Endodermal cell (in vitro differentiated cells): ENCODE results near the gene RFC1. TPM values are rescaled to one million over a fixed set of nuclear protein-coding genes. Genes with fewer than 3 reads are reported as not detected.

ENCODE experiments used
- DNase-seq: peaks from one replicate; pipeline ENCODE4 v3.0.0-alpha.2; 2017
- H3K27ac ChIP-seq: 2 replicates; pipeline ENCODE4 v1.5.1; 2013; ENCODE audit warnings: mild to moderate bottlenecking, low read depth, low read length, moderate library complexity
- H3K27me3 ChIP-seq: 2 replicates; pipeline ENCODE4 v1.6.1; 2013; ENCODE audit warnings: mild to moderate bottlenecking, low read length, moderate library complexity; ENCODE audit not compliant: insufficient read depth, control insufficient read depth, poor library complexity, severe bottlenecking
- H3K36me3 ChIP-seq: 2 replicates; pipeline ENCODE4 v1.7.0; 2013; ENCODE audit warnings: mild to moderate bottlenecking, low read length, moderate library complexity; ENCODE audit not compliant: control insufficient read depth, insufficient read depth
- H3K4me1 ChIP-seq: one replicate; pipeline ENCODE4 v1.7.0; 2013; ENCODE audit warnings: low read length; ENCODE audit not compliant: control insufficient read depth, insufficient read depth
- H3K4me3 ChIP-seq: 2 replicates; pipeline ENCODE4 v1.5.1; 2013; ENCODE audit warnings: mild to moderate bottlenecking, low read length, moderate library complexity
- H3K9ac ChIP-seq: 2 replicates; pipeline ENCODE4 v1.6.1; 2013; ENCODE audit warnings: mild to moderate bottlenecking, low read length, moderate library complexity; ENCODE audit not compliant: poor library complexity, severe bottlenecking; ENCODE audit errors: extremely low read depth
- H3K9me3 ChIP-seq: 2 replicates; pipeline ENCODE4 v1.6.1; 2013; ENCODE audit warnings: mild to moderate bottlenecking, low read length, moderate library complexity; ENCODE audit not compliant: control insufficient read depth
- H3K27ac Mint-ChIP-seq: 2 replicates; pipeline ENCODE4 v1.8.0; 2020; ENCODE audit warnings: mixed read lengths
- H3K27me3 Mint-ChIP-seq: 2 replicates; pipeline ENCODE4 v1.8.0; 2021; ENCODE audit warnings: mild to moderate bottlenecking, mixed read lengths; ENCODE audit not compliant: insufficient read depth
- H3K36me3 Mint-ChIP-seq: 2 replicates; pipeline ENCODE4 v1.8.0; 2020; ENCODE audit warnings: low read depth, mixed read lengths
- H3K4me1 Mint-ChIP-seq: 2 replicates; pipeline ENCODE4 v1.8.0; 2020; ENCODE audit warnings: mixed read lengths
- H3K4me3 Mint-ChIP-seq: 2 replicates; pipeline ENCODE4 v1.8.0; 2020; ENCODE audit warnings: mild to moderate bottlenecking, moderate library complexity, mixed read lengths
- H3K9me3 Mint-ChIP-seq: 2 replicates; pipeline ENCODE4 v1.8.0; 2020; ENCODE audit warnings: mild to moderate bottlenecking, mixed read lengths
- CTCF ChIP-seq: fragments of 200-600 bp; sonication (generic); conservative IDR thresholded peaks from 2 replicates; pipeline ENCODE4 v1.5.0; 2021; ENCODE audit warnings: antibody characterized with exemption, mild to moderate bottlenecking
- WGBS, 2 experiments: methylation state at CpG; one replicate each; pipeline versions ENCODE4 v1.1.5 to v1.1.7; 2013; ENCODE audit warnings: missing lambda C conversion rate in 2 of 2, mixed read lengths in 1 of 2; ENCODE audit not compliant: insufficient coverage in 1 of 2, insufficient read length in 1 of 2; 5-methylcytosine and 5-hydroxymethylcytosine counted together
- total RNA-seq, 2 donors: library from RNA; stranded (reverse); fragmentation: NEBNext Ultra II Directional in 1 of 2; extraction: Animal tissue kit (Norgen Biotek cat#: 25700) in 1 of 2; gene quantifications; 2 replicates in 1 of 2; 3 replicates in 1 of 2; pipeline ENCODE4 v1.2.1, GENCODE V29; 2021

Gene RFC1
- total RNA-seq, 2 donors from 2014 or later = 56.4 to 57.0 TPM

GRCh38 chr4:39394706-39395105, 28.5 kb upstream of the RFC1 start:
- no peak overlapping the region for H3K4me3 ChIP-seq
- H3K27me3 Mint-ChIP-seq = no peaks in the 10 kb centered on the region
- no peak overlapping the region for H3K9ac ChIP-seq
- no peak overlapping the region for H3K27ac Mint-ChIP-seq
- 83 to 99% methylated on average over 1 to 3 of the region's 3 CpGs for WGBS, 2 experiments
- no peaks in the 10 kb centered on the region for H3K36me3 ChIP-seq
- H3K4me1 Mint-ChIP-seq = no peaks in the 10 kb centered on the region
- H3K27me3 ChIP-seq = no peaks in the 10 kb centered on the region
- no peaks in the 10 kb centered on the region for H3K36me3 Mint-ChIP-seq
- no peak overlapping the region for H3K4me3 Mint-ChIP-seq
- TF ChIP-seq CTCF = no peak
- H3K9me3 ChIP-seq = no peaks in the 10 kb centered on the region
- no peaks in the 10 kb centered on the region for H3K4me1 ChIP-seq
- no peak for DNase-seq
- H3K9me3 Mint-ChIP-seq = no peaks in the 10 kb centered on the region
- no peak overlapping the region for H3K27ac ChIP-seq

- 93 to 100% methylated on average over 3 to 6 of the region's 6 CpGs for WGBS, 2 experiments
- H3K27me3 Mint-ChIP-seq = no peaks in the 10 kb centered on the region
- no peak for TF ChIP-seq CTCF
- Histone ChIP-seq H3K9ac (no peak overlapping the region), H3K27me3 (no peaks in the 10 kb centered on the region), H3K4me1 (no peaks in the 10 kb centered on the region), H3K4me3 (no peak overlapping the region), H3K27ac (no peak overlapping the region), H3K36me3 (no peaks in the 10 kb centered on the region), H3K9me3 (no peaks in the 10 kb centered on the region)
- no peak overlapping the region for H3K4me3 Mint-ChIP-seq
- no peaks in the 10 kb centered on the region for H3K36me3 Mint-ChIP-seq
- no peak for DNase-seq
- H3K9me3 Mint-ChIP-seq = no peaks in the 10 kb centered on the region
- H3K27ac Mint-ChIP-seq = no peak overlapping the region
- H3K4me1 Mint-ChIP-seq = no peaks in the 10 kb centered on the region
These were observed 24.4 kb upstream of the RFC1 start for GRCh38 chr4:39390603-39391002.

- Mint-ChIP-seq H3K27ac (no peak overlapping the region), H3K36me3 (no peaks in the 10 kb centered on the region), H3K27me3 (peaks cover 15% of the 10 kb centered on the region), H3K4me1 (no peaks in the 10 kb centered on the region), H3K4me3 (no peak overlapping the region), H3K9me3 (peaks cover under 1% of the 10 kb centered on the region)
- H3K4me3 ChIP-seq = no peak overlapping the region
- H3K9me3 ChIP-seq = no peaks in the 10 kb centered on the region
- no peak overlapping the region for H3K27ac ChIP-seq
- TF ChIP-seq CTCF = no peak
- WGBS, 2 experiments = 87 to 91% methylated on average over 8 to 9 of the region's 11 CpGs
- H3K4me1 ChIP-seq = no peaks in the 10 kb centered on the region
- no peaks in the 10 kb centered on the region for H3K27me3 ChIP-seq
- peak; percentile 51 for DNase-seq
- no peak overlapping the region for H3K9ac ChIP-seq
- no peaks in the 10 kb centered on the region for H3K36me3 ChIP-seq
These were observed 18.4 kb upstream of the RFC1 start for GRCh38 chr4:39384563-39384962.
